GM18867 (cell line): ENCODE measurements around the gene HAVCR2.
A peak's percentile ranks its signal among the peaks of the same experiment; 100 is the strongest.

Experiments
- ATAC-seq: cut with Tn5 transposase; IDR thresholded peaks from one replicate; pipeline ENCODE4 v1.9.1; 2021; ENCODE audit warnings: mild to moderate bottlenecking, moderate library complexity; ENCODE audit not compliant: unreplicated experiment

The HAVCR2 gene

DNA sequence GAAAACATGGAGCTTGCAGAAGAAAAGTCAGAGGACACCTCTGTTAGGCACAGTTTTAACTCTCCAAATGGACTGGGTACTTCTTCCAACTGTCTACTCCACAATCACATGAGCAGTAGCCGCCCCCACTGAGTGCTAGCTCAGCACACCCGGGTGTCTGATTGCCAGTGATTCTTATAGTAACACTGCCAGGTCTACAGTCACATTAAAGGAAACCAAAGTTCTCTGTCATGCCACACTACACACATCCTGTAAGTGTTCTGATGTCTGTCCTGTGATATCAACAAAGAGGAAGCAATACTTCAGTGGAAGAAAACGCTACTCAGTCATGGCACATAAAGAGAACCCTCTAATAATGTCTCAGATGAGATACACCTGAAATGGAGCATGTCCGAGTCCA, at the start of gene HAVCR2:
Gene HAVCR2, minus strand, starts transcription at position 69 of the 400 bp plus-strand sequence. Its CDS starts 61 bp downstream, at position 8.
- peak; percentile 85 for ATAC-seq

DNA sequence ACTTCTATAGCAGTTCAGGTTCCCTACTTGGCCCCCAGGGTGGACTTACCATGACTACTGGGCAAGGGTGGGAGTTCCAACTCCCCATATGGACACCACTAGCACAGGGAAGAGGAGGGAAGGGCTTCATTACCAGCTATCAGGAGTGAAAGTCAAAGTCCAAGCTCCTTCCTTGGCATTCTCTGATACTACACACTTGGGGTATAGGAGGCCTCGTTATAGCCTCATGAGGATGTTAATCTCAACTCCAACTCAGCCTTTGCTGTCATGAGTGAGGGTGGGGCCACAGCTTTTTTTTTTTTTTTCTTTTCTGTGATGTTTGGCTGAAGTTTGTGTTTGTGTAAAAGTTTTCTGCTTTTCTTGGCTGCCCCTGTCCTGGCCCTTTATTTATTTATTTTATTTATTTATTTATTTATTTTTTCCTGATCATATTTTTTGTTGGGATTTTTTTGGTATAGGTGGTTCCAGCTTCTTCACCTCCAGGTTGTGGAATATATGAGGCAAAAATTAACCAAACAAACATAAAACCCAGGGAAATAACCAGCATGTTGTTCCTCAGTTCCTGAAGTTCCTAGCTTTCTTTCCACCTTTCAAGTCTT, 48.5 kb upstream of the HAVCR2 start:
- no peak for ATAC-seq

DNA sequence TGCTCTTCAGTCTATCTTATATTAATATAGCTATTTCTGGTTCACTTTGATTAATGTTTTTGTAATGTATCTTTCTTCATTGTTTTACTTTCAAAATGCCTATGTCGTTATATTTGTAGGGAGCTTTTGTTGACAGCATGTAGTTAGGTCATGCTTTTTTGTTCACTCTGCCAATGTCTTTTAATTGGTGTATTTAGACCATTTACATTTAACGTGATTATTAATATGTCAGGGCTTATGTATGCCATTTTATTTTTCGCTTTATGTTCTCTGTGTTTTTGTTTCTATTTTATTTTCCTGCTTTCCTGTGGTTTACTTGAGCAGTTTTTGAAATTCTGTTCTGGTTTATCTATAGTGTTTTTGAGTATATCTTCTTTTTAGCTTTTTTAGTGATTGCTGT, 46.5 kb upstream of the HAVCR2 start:
- no peak for ATAC-seq

DNA sequence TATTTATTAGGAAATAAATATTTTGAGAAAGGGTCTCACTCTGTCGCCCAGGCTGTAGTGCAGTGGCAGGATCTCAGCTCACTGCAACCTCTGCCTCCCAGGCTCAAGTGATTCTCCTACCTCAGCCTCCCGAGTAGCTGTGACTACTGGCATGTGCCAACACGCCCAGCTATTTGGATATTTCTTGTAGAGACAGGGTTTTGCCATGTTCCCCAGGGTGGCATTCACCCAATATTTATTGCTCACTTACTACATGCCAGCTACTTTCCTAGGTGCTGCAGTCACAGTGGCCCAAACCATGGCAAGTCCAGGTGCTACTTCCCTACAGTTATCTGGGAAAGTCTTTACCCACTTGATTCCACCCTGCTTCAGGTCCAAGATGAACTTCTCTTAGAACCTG, 42.2 kb upstream of the HAVCR2 start:
- ATAC-seq, result no peak

DNA sequence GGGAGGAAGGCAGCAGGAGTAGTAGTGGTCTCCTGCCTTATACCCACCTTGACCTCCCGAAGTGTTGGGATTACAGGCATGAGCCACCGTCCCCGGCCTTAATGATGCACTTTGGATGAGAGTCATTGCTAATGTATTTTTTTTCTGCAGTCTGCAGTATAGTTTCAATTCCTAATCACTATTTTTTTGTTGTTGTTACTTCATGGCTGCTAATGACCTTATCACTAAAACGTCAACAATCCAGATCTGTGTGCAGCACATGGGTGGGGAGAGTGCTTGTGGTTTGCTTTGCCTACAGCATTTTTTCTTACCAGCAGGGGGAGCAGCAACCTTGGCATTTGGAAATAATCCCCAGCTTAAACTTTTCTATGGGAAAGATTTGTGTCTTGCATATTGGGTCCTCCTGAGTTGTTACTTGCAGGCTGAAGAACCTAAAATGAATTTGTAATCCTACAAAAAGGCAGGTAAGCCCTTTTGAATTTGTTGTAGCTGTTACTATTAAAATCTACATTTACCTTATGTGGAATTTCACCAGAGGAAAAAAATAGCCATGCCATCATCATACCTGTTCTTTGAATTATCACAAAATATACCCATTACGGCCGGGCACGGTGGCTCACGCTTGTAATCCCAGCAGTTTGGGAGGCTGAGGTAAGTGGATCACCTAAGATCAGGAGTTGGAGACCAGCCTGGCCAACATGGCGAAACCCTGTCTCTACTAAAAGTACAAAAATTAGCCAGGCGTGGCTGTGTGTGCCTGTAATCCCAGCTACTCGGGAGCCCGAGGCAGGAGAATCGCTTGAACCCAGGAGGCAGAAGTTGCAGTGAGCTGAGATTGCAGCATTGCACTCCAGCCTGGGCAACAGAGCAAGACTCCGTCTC, 40.1 kb upstream of the HAVCR2 start:
- peak; percentile 78 for ATAC-seq

DNA sequence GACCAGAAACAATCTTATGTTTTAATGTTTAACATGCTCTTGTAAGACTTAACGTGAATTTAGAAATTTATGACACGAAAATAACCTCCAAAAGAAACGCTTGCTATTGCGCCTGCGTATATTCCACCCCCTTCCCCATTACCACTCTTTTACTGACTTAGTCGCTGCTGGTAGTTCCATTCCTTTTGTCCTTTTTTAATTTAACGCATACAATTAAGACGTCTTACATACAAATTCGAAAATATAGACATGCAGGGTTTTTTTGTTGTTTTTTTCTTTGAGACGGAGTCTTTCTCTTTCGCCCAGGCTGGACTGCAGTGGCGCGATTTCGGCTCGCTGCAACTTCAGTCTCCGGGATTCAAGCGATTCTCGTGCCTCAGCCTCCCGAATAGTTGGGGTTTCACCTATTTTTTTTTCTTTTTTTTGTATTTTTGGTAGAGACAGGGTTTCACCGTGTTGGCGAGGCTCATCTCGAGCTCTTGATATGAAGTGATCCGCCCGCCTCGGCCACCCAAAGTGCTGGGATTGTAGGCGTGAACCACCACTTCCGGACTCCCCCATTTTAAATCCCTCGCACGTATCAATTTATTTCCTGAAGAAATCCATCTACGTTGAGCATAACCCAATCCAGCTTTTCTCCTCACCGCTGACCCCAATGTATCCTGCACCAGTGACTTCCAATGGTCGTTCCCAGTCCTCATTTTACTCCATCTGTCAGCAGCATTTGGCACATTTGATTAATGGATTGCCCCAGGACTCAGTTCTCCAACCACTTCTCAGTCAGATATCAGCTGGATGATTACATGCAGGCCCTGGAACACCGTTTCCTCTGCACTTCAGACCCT, 34.5 kb upstream of the HAVCR2 start:
- peak; percentile 35 for ATAC-seq

DNA sequence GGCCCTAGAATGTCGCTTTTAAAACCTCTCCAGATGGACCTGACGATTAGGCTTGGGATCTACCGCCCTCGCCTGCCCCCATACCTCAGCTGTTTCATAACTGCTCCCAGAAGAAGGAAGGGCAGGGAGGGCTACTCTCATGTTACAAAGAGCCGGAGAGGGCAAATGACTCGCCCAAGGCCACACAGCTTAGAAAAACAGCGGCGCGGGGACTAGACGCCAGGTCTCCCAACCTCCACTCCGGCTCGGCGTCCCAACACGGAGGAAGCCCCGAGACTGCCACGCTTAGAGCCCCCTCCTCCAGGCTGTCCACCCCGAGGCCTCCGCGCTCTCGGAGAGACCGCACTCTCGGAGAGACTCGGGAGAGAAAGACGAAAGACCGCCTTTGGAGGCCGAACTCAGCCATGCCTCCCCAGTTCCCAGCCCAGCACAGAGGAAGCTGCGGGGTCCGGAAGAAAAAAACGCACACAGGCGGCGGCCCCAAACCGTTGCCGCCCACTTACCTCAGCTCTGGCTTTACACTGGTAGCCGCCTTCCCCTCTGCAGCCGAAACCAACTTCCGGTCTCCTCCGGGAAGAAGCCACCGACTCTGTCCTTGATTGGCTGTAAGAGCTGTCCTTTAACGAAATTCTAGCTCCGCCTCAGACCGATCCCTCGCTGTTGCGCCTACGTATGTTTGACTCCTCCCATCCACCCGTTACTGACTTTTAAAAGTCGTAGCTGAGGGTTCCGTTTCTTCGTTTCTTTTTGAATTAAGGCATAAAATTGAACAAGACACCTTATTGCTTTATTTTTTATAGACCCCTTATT, 33.7 kb upstream of the HAVCR2 start, which contains the start of gene MED7:
Gene MED7, minus strand, starts transcription at position 549 of the 810 bp plus-strand sequence. CDS start 3,434 bp downstream, outside the sequence.
- ATAC-seq, result peak; percentile 99

DNA sequence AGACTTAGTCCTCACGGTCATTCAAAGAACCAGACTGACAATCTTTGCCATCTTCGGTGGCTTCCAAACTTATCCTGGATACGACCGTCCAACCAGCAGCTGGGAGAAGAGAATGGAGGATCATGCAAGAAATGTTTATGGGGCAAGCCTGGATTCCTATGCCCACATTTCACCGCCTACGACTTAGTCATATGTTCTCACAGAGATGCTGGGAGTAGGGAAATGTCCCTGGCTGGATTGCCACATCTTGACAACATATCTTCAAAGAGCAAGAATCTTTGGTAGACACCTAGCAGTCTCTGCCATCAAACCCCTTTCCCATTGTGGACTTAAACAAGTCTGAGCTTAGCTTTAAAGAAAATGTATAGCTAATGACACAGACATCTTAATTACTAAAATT, 28.8 kb upstream of the HAVCR2 start:
- ATAC-seq, result no peak

DNA sequence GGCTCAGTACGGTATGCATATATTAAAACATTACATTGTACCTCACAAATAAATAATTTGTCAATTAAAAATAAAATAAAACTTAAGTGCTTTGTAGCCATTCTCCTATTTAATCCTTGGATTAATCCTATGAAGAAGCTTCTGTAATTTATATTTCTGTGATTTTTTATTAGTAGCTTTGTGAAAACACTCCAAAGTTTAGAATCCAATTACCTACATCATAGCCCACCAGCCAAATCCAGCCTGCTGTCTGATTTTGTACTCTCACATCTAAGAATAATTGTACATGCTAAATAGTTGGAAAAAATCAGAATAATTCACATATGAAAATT, 23.4 kb upstream of the HAVCR2 start:
- ATAC-seq, result no peak

DNA sequence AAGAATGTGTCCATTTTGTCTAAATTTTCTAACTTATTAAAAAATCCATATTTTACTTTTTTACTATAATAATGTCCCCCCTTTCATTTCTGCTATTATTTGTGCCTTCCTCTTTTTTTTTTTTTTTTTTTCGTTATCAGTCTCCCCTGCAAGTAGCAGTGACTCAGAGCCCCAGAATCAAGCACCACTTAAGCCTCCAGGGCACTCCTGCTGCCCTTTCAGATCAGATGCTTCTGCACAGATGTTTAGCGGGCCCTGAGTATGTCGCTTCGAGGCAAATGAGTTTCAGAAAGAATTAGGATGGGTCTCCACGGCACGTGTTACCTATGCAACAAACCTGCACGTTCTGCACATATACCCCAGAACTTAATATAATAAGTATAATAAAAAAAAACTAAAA, 22.1 kb upstream of the HAVCR2 start:
- ATAC-seq, result peak; percentile 65

DNA sequence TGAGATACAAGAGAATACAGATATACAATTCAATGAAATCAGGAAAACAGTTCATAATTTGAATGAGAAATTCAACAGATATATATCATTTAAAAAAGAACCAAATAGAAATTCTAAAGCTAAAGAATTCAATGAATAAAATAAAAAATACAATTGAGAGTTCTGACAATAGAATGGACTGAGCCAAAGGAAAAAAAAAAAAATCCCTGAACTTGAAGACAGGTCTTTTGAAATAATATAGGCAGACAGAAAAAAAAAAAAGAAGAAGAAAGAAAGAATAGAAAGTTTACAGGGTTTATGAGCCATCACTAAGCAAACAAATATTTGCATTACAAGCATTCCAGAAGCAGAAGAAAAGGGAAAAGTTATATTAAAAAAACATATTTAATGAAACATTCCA, 12.9 kb upstream of the HAVCR2 start:
- ATAC-seq, result no peak

DNA sequence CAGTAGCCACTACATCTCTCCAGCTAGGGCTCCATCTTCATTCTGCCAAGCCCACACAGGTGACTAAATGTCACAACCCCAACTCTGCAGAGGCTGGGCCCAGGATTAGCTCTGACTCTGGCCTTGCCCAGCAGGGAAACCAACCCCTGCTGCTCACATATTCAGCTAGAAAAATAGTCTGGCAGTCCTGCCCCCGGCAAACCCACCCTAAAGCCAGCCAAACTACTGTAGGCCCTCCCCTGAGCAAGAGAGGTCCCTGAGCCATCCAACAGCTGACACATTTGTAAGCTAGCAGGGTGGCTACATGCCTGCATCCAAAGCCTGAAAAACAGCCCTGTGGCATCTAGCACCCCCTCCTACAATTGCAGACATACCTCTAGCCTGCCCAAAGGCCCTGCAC, 11.3 kb upstream of the HAVCR2 start:
- ATAC-seq, result no peak

DNA sequence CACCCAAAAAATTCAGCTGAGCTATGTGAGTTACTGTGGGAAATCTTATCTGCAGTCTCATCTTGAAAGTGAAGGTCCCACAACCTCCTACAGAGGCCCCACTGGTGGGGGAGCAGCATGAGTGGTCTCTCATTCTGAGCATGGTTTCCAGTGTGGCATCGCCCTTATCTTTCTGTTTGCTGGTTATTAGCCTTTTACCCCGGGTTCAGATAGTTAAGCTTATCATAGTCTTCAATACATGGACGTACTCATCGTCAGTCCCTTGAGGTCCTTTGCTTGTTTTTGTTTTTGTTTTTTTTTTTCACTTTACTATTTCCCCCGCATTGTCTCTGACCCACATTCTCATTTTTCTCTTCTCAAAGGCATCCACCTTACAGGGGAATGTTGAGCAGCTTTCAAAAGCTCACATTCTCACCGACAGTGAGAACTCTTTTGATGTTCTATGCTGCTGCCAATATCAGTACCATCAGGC, 7.7 kb upstream of the HAVCR2 start:
- ATAC-seq, result peak; percentile 87

DNA sequence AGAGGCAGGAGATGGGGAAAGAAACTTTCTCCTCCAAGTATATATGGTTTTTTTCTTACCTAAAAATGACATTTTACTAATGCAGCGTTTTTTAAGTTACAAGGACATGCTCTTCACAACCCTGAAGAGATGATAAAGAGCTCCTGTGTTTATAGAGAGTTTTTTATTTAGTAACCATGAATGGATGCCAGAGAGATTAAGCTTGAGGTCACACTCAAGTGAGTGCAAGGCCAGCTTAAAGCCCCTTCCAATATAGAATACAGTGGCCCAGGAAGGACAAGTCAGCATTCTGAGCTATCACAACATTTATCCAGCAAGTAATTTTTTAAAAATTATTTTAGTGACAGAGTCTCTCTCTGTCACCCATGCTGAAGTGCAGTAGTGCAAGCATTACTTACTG, 6.7 kb upstream of the HAVCR2 start:
- no peak for ATAC-seq

DNA sequence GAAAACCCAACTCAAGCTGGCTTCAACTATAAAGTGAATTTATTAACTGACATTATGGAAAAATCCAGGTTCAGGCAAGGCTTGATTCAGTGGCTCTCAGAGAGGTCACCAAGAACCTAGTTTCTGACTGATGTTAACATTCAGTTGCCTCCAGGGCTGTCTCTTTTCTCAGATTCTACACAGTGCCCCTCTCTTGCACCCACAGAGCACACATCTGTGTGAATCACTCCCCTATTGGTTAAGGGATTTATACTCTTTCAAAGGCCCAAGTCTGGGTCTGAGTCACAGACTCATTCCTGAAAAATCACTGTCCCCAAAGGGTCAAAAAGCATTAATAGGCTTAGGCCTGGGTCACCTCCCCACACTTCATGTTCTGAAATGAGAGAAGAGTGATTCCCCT, 6.2 kb upstream of the HAVCR2 start:
- no peak for ATAC-seq

DNA sequence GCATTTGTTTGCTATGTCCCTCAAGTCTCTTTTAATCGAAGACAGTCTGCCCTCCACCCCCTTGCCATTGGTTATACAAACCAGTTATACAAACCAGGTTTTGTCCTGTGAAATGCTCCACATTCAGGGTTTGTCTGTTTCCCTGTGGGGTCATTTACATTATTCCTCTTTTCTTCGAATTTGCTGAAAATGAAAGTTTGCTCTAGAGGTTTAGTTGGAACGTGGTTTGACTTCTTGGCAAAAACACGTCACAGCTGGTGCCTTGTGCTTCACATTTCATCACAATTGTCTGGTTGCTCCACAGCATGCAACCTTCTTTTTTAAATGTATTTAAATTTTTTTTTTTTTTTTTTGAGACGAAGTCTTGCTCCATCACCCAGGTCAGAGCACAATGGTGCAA, 4.2 kb upstream of the HAVCR2 start:
- ATAC-seq, result no peak

DNA sequence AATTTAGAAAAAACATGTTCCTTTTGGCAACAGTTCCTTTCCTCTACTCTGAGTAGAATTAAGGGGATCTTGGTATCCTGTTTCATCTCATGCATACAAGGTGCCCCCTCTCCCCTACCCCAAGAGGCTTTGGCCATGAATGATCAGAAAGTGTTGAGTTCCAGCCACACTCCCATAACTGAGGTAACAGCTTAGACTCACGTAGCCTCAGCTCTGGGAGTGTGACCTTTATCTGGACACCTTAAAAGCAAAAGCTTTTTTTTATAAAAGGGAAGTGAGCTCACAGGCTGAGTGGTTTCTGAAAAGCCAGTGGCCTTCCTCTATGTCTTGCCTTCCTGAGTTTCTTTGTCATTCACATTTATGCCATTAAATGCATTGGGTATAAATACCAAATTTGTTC, 900 bp upstream of the HAVCR2 start:
- ATAC-seq, result peak; percentile 77

DNA sequence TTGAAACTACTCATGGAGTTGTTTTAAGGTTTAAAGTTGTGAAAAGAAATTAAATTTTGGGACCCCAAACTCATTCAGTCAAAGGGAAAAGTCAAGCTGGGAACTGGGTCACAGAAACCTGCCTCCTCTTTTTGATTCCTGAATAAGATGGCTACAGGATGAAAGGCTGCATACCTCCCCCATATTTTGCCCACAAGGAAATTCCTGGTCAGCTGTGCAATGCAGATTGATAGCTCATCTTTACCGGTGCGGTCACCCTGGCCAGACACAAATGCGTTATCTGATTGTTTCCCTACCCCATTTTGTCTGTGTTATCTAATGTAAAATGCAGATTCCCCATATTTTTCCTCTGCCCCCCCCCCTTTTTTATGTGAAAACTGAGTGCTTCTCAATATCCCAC, 1.3 kb downstream of the HAVCR2 start:
- ATAC-seq, result no peak

DNA sequence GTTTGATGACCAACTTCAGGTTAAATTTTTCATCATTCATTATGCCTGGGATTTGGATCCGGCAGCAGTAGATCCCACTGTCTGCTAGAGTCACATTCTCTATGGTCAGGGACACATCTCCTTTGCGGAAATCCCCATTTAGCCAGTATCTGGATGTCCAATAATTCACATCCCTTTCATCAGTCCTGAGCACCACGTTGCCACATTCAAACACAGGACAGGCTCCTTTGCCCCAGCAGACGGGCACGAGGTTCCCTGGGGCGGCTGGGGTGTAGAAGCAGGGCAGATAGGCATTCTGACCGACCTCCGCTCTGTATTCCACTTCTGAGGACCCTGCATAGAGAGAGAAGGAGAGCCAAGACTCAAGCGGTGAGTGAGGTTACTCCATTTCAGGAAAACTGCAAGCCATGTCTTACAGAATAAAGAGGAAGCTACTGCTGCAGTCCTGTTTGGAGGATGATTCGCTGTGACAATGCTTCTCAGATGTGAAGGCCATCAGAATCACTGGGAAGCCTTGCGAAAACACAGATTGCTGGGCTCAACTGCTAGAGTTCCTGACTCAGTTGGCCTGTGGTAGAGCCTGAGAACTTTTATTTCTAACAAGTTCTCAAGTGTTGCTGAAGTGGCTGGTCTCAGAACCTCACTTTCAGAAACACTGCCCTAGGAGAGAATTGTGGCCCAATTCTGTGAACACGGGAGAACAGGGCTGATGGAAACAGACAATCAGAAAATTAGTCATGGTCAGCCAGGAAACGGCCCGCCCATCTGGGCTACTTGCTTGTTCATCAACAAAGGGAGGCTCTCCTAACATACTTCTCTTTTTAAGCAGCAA, 2.0 kb downstream of the HAVCR2 start:
- ATAC-seq, result no peak
